A549 treated with AZD9567 at 1 μM for 4 hours (cell line): Measurements from ENCODE around the gene SV2C. TPM values are rescaled to one million over a fixed set of nuclear protein-coding genes. Genes with fewer than 3 reads are reported as not detected.

Experiments
- total RNA-seq: library from RNA; stranded (reverse); fragments of 200-300 nt; extraction: Qiagen RNA extraction; gene quantifications from 5 replicates; pipeline ENCODE4 v1.2.3, GENCODE V29; 2022; ENCODE audit not compliant: insufficient read depth

The SV2C gene
- total RNA-seq: 0.01 TPM in 1 of 5 replicates, not detected in the others

GRCh38 chr5:76082772-76083554 is at the start of gene SV2C:
SV2C (plus strand) TSS chr5:76083383; CDS start chr5:76131751, 48,368 bp downstream.

DNA sequence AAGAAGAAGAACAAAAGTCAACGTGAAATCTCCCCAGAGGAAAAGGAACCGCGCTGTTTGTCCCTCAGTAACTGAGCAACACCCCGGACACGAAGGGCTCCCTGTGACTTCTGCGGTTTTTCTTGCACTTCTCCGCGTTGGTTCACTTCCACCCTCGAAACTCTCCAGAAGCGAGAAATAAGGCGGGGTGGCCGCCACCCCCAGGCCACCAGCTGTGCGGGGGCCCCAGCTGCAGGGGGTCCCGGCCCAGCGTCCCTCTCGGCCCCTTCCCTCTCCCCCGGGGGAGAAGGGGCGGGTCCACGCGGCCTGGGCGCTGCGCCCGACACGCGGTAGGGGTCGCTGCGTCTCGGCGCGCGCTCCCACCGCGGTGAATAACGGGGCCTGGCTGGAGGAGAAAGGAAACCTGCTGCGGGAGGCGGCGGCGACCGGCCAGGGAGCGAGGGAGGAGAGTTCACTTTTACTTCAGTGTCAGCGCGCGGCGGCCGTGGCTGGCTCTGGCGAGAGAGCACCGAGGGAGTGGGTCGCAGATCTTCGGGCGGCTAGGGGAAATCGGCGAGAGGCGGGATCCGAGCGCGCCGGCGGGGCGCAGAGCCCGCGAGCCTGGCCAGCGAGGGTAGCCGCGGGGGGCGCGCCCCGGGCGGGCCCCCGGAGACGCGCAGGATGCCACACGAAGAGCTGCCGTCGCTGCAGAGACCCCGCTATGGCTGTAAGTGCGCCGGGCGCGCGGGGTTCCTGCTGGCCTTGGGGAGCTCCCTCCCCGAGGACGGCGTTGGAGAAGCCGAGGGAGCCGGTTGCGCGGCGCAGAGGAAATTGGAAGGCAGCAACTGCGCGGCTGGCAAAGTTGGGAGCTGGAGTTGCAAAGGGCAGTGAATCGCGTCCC is 319.9 kb downstream of the SV2C start, which contains the start of gene IQGAP2:
Gene IQGAP2 (plus strand): TSS at position 400 of the 880 bp plus-strand sequence. CDS start 261 bp downstream, at position 661.

